HG03439 (cell line): Measurements from ENCODE around the gene GLB1L.
A peak's percentile ranks its signal among the peaks of the same experiment; 100 is the strongest.
"Not testable (repeated sequence)": the region's sequence is repeated elsewhere in the genome, so short reads cannot be mapped to it uniquely, and the experiment has no call there.

Source experiments
- ATAC-seq: cut with Tn5 transposase; IDR thresholded peaks from one replicate; pipeline ENCODE4 v1.9.1; 2021; ENCODE audit warnings: mild to moderate bottlenecking, moderate library complexity; ENCODE audit not compliant: unreplicated experiment

GLB1L gene

DNA sequence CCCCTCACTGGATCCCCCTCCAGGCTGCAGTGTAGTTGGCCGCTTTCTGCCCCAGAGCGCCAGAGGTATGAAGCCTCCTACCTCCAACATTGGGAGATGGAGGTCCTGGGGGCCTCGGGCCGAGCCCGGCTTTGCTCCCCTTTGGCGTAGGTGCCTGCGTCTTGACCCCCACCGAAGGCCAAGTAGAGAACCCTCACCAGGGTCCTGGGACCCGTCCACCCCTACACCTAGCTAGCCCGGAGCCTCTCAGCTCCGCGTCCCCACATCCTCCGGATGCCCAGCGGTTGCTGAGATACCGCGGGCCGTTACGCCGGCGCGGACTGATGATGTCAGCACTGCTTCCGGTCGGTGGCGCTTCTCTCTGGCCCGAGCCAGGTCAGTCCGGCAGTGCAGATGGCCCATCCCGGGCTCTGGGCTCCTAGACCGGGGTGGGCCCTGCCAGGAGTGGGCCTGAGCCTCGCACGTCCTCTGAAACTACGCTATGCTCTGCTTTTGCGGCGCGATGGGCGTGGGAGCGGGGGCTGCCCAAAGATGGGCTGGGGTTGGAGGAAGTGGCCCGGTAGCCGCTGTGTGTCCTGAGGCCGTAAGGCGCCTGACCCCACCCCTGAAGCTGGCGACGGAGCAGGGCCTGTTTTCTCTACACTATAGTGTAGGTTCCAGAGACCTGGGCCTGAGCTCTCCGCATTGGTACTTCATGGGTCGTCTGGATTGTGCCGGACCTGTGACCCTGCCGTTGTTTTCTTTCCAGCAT is at the start of gene GLB1L, which contains the start of gene STK16:
Gene GLB1L, minus strand, starts transcription at position 297 of the 751 bp plus-strand sequence. CDS start 1,871 bp downstream, outside the sequence.
Gene STK16, plus strand, starts transcription at position 332 of the 751 bp plus-strand sequence. CDS start 521 bp downstream, outside the sequence.
- ATAC-seq: peak; percentile 85

DNA sequence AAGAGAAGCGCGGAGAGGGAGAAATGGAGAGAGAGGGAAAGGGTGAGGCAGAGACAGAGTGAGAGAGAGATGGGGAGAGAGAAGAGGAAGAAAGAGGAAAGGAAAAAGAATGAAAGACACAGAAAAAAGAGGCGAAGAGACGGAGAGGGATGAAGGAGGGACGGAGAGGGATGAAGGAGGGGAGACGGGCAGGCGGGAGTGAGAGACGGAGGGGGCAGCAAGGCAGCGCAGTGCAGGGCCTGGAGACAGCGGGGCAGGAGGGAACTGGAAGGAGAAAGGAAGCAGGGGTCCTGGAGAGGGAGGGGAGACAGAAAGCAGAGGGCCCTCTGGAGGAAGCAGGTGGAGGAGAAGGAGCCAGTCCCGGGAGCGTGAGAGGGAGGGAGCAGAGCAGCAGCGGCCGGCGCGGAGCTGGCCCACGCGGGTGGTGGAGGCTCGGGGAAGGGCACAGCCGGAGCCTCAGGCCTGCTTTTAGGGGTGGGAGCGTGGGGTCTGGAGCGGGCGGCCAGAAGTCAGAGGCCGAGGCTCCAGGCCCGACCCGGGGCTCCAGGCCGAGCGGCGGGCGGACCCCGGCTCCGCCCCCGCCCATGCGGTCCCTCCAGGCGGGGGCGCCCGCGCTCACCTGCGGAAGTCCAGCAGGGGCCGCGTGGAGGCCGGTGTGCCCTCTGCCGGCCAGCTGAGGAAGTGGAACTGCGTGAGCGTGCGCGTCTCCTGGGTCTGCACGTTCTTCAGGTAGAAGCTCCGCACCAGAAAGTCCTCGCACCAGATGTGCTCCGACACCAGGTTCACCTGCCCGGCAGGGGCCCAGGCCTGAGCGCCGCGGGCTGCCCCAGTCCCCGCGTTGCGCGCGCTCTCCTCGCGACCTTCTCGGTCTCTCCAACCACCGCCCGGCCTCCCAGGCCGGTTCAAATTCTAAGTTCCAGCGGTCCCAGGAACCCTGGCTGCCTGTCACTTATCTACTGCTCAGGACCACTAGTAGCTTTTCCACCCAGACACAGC is 49.4 kb upstream of the GLB1L start:
- ATAC-seq: peak; percentile 87

DNA sequence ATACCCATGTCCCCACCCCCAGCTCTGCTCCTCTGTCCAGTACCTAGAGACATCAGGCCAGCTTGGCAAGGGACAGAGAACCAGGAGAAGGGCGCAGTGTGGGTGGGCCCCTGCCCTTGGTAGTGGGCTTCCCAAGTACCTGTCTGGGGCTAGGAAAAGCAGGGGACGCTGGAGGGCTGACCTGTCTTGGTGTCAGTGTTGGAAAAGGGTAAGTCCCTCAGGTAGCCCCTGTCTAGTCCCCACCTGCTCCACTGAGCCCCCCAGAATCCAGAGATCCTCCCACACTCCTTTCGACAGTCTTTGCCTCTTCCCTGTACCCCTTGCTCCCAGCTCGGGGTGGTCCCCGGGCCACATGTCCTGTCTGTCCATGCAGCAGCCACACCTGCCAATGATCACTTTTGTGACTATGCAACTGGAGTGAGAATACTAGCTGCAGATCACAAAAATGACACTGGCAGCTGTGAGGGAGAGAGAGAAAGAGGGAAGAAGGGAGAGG is 48.5 kb upstream of the GLB1L start:
- ATAC-seq: no peak

DNA sequence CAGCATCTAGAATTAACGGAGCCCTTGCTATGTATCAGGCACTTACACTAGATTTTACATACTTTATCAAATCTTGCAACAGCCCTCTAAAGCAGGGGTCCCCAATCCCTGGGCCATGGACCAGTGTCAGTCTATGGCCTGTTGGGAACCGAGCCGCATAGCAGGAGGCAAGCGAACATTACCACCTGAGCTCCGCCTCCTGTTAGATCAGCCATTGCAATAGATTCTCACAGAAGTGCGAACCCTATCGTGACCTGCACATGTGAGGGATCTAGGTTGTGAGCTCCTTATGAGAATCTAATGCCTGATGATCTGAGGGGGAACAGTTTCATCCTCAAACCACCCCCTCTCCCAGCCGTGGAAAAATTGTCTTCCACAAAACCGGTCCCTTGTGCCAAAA is 47.4 kb upstream of the GLB1L start:
- ATAC-seq: no peak

DNA sequence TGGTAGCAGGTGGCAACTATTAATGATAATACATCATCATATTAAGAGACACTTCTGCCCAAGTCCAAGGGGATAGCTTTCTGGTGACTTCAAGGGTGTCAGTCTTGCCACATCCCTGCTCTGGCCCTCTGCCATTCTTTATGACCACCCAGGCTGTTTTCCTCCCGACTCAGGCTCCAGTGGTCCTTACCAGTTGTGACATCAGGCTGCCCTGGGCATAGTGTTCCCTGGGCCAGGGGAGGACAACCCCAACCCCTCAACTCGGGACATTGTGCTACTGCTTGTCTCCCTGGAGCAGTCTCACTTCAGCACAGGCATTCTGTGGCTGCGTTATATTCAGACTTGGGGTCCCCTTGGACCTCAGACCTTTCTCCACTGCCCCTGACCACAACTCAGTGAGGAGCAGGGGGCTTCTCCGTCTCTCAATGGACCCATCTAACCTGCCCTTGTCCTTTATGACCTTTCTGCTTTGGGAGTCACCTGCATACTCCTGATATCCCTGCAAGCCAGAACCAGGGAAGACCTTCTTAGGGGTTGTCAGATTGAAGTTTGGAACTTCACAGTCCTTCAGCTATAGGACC is 46.8 kb upstream of the GLB1L start:
- ATAC-seq: no peak

DNA sequence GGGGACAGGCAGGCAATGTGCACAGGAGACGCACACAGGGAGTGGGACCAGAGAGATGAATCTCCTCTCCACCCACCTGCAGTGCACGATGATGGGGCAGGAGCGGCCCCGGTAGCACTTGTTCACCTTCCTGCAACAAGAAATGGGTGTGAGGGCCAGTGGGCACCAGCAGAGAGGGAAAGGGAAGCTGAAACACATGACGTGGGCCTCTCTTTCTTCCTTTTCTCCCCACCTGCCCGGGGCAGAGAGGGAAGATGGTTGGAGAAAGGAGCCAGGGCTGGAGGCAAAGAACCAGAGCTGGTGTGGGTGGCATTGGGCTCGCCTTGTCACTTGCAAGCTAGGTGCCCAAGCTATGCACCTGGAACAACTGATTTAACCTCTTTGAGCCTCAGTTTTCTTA is 46.1 kb upstream of the GLB1L start:
- ATAC-seq: no peak

DNA sequence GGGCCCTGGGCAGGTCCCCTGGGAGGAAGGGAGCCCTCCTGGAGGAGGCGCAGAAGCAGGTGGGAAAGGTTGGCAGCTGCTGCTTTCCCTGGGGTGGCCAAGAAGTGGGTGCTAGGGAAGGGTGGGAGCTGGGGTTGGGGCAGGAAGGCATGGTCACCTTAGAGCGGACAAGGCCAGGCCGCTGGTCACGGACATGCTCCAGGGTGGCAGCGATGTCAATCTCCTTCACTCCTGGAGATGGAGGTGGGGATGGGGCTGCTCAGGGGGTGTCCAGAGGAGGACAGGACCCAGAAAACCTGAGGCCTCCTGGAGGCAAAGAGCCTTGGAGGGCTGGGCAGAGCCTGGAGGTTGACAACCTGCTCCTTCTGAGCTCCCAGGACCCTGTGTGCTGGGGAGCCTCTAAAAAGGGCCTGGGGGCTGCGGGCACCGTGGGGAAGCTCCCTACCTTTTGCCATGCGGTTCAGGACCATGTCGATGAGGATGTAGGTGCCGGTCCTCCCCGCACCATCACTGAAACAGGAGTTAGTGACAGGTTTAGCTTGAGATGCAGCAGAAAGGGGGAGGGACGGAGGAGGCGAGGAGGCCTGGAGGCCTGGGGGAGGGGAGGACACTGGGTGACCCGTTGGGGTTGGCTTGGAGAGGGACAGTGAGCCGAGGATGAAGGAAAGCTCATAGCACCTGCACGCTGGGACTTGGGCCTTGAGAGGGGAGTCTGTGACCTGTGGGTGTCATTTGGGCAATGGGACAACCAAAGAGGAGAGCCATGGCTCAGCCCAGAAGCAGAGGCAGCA is 45.3 kb upstream of the GLB1L start:
- ATAC-seq: no peak

DNA sequence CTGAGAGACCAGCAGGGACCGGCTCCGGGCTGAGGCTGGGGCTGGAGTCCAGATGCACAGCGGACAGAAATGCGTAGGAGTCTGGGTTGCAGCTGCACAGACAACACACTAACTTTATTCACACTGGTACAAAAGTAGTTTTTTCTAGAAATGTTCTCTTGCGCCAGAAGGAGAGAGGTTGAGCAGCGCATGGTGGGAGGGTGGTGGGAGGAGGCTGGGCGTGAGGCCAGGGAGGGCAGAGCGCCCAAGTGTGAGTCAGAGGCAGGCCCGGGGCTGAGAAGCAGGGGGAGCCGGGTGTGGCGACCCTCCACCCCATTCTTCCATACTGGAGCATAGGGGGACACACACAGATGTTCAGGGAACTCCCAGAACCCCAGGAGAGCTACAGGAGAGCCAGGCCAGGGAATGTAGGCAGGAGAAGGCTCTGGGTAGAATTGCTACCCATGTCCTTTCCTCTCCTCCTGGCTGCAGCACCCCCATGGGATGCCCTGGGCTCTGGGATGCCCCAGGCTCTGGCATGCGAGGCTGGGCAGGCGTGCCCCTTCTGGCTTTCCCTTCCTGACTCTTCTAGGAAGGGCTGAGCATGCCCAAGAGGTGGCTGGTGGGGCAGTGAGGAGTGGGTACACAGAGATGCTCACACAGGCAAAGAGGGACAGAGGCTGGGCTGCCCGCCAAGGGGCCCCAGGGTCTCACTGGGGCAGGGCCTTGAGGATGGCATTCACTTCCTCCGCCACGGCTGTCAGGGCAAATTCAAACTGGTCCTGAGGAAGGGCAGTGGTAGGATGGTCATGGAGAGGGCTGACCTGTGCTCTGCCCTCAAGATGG is 44.5 kb upstream of the GLB1L start:
- no peak for ATAC-seq

DNA sequence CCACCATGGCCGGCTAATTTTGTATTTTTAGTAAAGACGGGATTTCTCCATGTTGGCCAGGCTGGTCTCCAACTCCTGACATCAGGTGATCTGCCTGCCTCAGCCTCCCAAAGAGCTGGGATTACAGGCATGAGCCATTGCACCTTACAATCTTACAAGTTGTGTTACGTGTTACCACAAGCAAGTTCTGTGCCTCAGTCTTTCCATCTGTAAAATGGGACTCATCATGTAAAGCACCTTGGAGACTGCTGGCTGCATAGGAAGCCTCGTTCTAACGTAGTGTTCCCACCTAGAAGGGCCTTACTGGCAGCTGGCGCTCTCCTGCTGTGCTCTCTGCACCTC is 43.9 kb upstream of the GLB1L start:
- ATAC-seq: no peak

DNA sequence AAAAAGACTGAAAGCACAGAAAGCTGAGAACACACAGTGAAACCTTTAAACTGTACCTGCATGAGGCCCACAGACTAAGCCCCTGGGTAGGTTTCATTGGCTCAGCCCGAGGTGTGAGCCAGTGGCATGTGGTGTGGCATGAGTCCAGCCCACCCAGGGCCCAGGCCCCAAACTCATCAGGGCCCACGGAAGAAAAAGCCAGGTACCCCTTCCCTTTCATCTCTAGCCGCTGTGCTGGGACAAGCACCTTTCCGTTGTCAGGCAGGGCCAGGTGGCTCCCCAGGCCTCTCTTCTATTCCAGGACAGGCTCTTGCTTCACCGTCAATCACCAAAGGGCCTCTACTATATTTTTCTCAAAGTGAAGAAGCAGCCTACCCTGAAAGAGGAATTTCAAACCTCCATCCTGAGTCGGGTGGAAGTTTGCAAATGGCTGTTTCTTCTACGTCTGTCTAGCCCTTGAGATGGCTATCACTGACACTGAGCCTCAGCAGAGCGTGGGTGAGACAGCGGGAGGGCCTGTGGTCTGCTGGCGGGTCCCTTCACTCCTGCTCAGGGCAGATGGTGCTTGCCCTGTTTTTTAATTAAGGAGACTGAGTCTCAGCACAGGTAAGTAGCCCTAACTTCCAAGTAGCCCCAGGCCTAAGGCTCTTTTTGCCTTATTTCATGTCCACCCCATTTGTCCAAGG is 42.5 kb upstream of the GLB1L start:
- no peak for ATAC-seq

DNA sequence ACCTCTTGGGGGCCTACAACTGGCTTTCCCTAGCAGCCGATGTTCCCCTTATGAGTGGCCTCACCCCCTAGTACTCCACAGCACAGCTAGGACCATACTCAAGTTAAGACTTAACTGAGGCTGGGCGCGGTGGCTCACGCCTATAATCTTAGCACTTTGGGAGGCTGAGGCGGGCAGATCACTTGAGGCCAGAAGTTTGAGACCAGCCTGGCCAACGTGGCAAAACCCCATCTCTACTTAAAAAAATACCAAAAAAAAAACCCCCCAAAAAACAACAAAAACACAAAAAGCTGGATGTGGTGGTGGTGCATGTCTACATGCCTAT is 41.8 kb upstream of the GLB1L start:
- ATAC-seq: not testable (repeated sequence)

DNA sequence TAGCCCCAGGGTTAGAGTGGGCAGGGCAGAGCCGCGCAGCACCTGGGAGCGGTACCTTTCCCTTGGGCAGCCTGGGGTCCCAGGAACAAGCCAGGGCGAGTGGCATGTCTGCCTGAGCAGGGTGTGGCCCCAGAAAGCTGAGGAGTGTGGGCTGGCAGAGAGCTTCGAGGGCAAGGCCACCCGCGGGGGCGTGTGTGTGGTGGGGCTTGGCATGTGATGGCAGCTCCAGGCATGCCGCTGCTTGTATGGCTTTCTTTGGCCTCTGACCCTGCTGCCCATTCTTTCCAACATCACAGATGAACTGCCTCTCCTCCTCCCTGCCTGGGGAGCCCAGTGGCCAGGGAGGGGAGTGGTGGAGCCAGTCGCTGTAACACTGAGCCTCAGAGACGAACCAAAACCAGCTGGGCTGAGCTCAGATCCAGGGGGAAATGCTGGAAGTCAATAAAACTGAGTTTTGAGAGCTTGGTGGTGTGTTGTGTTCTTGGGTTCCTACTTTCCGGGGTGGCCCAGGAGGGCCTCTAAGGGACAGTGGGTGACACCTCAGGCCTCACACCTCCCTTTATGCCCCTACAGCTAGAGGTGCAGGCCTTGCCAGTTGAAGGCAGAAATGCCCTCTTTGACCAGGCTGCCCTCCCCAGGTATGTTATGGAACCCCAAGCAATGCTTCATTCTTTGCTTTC is 41.3 kb upstream of the GLB1L start:
- ATAC-seq: no peak

DNA sequence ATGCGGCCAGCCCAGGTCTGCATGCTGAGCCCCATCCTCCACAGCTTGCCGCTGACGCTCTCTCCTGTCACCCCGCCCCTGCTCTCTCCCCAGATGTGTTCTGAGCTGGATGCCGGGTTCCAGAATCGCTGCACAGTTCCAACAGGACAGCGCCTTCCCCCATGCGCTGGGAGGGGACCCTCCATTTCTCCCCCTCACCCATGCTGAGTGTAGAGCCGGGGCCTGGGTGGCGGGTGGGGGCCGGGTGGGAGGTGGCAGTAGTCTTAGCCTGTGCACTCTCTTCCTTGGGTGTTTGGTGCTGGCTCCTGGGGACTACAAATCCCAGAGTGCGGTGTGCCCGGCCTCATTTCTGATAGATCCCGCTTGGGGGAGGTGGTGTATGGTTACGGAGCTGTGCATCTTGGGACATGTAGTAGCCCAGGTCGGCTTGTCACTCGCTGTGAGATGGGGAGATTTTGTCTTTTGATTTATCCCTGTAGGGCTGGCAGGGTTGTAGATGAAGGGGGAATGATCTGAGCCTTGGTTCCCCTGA is 40.7 kb upstream of the GLB1L start:
- ATAC-seq: no peak

DNA sequence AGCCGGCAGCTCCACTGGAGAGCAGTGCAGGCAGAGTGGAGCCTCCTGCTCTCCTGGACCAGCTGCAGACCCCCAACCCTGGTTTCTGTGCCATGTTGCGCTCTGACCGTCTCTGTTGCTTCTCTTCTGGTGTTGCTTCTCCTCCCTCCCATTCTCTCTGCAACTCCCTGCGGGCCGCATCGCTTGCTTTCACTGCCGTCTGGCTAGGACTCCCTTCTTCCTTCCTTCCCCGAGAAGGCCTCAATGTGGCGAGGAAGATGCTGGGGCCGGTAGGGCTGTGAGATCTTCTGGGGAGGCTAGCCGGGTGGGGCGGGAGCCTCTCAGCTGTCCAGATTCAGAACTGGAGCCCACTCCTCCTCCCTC is 40.1 kb upstream of the GLB1L start:
- no peak for ATAC-seq

DNA sequence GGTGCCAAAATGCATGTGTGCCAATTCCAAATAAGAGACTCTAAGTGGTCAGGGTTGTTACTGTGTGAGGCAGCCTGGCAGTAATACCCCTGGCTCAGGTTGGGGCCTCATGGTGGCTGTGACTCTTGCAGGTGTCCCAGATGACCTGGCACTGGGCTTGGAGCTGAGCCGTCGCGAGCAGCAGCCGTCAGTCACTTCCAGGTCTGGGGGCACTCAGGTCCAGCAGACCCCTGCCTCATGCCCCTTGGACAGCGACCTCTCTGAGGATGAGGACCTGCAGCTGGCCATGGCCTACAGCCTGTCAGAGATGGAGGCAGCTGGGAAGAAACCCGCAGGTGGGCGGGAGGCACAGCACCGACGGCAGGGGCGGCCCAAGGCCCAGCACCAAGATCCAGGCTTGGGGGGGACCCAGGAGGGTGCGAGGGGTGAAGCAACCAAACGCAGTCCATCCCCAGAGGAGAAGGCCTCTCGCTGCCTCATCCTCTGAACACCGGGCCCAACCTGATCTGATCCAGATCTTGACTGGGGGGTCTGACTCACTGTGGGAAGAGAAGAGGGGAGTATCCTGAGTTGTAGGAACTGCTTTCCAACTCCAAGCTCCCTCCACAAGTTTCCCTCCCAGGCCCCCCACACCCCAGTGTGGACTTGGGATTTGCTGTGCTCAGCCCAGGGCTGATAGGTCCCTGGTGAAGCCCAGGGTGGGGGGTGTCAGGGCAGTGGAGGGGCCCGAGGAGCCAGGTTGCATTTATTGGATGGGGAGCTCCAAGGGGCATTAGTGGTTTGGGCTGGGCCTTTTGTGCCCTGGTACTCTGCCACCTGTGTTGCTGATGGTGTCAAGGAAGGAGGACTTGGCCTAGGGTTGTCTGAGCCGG is 39.5 kb upstream of the GLB1L start:
- no peak for ATAC-seq

DNA sequence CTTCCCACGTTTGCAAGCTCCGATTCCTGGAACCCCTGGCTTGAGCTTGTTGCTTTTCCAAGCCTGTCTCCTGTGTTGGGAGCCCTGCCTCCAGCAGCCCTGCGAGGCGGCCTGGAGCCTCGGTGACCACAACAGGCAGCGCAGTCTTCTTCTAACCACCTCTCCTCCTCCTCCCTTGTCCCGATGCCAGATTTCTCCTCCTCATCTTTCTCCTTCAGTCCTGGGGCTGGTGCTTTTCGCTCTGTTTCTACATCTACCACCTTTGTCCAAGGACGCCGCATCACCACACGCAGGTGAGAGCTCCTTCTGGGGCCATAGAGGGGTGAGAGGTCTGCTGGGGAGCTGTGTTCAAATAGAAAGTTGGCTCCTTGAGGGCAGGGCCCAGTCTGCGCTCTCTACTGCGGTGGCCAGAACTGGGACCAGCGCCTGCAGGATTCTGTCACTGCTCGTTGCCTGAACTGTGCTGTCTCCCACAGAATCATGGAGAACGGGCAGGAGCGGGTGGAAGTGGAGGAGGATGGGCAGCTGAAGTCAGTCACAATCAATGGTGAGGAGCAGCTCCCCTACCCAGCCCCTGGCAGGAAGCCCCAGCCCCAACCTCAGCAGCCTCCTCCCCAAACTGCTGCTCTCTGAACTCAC is 37.8 kb upstream of the GLB1L start:
- no peak for ATAC-seq

DNA sequence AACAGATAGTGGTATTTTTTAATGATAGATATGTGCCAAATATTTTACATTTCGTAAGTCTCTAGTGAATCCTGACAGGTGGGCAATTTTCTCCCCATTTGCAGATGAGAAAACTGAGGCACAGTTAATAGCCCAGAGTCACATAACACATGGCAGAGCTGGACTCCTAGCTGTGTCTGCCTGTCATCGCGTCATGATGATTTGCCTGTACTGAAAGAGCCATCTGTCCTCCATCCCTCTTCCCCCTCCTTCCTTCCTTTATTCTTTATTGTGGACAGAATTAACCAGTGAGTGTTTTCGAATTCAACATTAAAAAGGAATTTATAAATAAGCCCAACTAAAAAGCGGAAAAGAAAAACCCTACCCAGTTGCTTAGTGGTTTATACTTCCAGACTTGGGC is 37.1 kb upstream of the GLB1L start:
- ATAC-seq: no peak
